ENCODE results near the gene MMS22L. TPM values are rescaled to one million over a fixed set of nuclear protein-coding genes. Genes with fewer than 3 reads are reported as not detected.

The MMS22L gene
- total and polyA plus RNA-seq, 12 donors, result 0.52 to 5.1 (median 2.0) TPM

- no peak overlapping the region for H3K4me3 ChIP-seq
- H3K4me1 ChIP-seq, result no peaks in the 10 kb centered on the region
- no peak overlapping the region for H3K27ac ChIP-seq
- no peak for DNase-seq
- peaks cover 0 to 18% (median 0%) of the 10 kb centered on the region in 11 donors for H3K9me3 ChIP-seq
- H3K27me3 ChIP-seq, result no peaks in the 10 kb centered on the region
- H3K36me3 ChIP-seq, result peaks cover 0 to 35% (median 0%) of the 10 kb centered on the region in 9 donors
- no peak for TF ChIP-seq CTCF (IDR thresholded peaks at IDR 0.05)
- intact Hi-C loops (cut with DNase I), result no loop called here
- ATAC-seq, result no peak
Observed at GRCh38 chr6:97151601-97152000, 131.4 kb downstream of the MMS22L start.

GRCh38 chr6:97150932-97151331, 132.1 kb downstream of the MMS22L start:
- Histone ChIP-seq H3K27ac (no peak overlapping the region), H3K27me3 (no peaks in the 10 kb centered on the region), H3K9me3 (peaks cover 0 to 12% (median 0%) of the 10 kb centered on the region in 11 donors), H3K4me1 (peaks cover 0 to 6% (median 0%) of the 10 kb centered on the region in 9 donors), H3K36me3 (peaks cover 0 to 35% (median 0%) of the 10 kb centered on the region in 9 donors), H3K4me3 (no peak overlapping the region)
- intact Hi-C loops (cut with DNase I), result no loop called here
- WGBS, 2 donors, result 97 to 98% methylated on average over 3 of the region's 3 CpGs
- DNase-seq (no peak), ATAC-seq (no peak)
- no peak for TF ChIP-seq CTCF (IDR thresholded peaks at IDR 0.05)

GRCh38 chr6:97147421-97147820, 135.6 kb downstream of the MMS22L start:
- Histone ChIP-seq H3K27ac (no peak overlapping the region), H3K4me3 (no peak overlapping the region), H3K36me3 (peaks cover 0 to 35% (median 0%) of the 10 kb centered on the region in 9 donors), H3K9me3 (no peaks in the 10 kb centered on the region), H3K27me3 (no peaks in the 10 kb centered on the region), H3K4me1 (peaks cover 0 to 8% (median 0%) of the 10 kb centered on the region in 9 donors)
- DNase-seq (no peak), ATAC-seq (no peak)
- TF ChIP-seq CTCF (IDR thresholded peaks at IDR 0.05), result no peak
- 97 to 99% methylated on average over 1 of the region's 1 CpG for WGBS, 2 donors
- intact Hi-C loops (cut with DNase I), result no loop called here

- ATAC-seq, result no peak
- Histone ChIP-seq H3K4me3 (no peak overlapping the region), H3K4me1 (peaks cover 0 to 8% (median 0%) of the 10 kb centered on the region in 9 donors), H3K27me3 (no peaks in the 10 kb centered on the region), H3K9me3 (no peaks in the 10 kb centered on the region), H3K36me3 (peaks cover 0 to 32% (median 0%) of the 10 kb centered on the region in 9 donors), H3K27ac (no peak overlapping the region)
- intact Hi-C loops (cut with DNase I), result no loop called here
- 91 to 95% methylated on average over 1 of the region's 1 CpG for WGBS, 2 donors
- no peak for TF ChIP-seq CTCF (IDR thresholded peaks at IDR 0.05)
- DNase-seq, result no peak
Observed at GRCh38 chr6:97145691-97146090, 137.3 kb downstream of the MMS22L start.
